HG03442 (cell line): ENCODE data around the gene CD82.
"Not testable (repeated sequence)": the region's sequence is repeated elsewhere in the genome, so short reads cannot be mapped to it uniquely, and the experiment has no call there.

Source experiments
- ATAC-seq: cut with Tn5 transposase; IDR thresholded peaks from one replicate; pipeline ENCODE4 v1.9.1; 2021; ENCODE audit warnings: mild to moderate bottlenecking, moderate library complexity; ENCODE audit not compliant: unreplicated experiment

CD82 gene

GRCh38 chr11:44628730-44629700 lies 63.6 kb downstream of the CD82 start:
- no peak for ATAC-seq

- ATAC-seq = no peak
These were observed 64.4 kb downstream of the CD82 start for GRCh38 chr11:44629732-44630345.

DNA sequence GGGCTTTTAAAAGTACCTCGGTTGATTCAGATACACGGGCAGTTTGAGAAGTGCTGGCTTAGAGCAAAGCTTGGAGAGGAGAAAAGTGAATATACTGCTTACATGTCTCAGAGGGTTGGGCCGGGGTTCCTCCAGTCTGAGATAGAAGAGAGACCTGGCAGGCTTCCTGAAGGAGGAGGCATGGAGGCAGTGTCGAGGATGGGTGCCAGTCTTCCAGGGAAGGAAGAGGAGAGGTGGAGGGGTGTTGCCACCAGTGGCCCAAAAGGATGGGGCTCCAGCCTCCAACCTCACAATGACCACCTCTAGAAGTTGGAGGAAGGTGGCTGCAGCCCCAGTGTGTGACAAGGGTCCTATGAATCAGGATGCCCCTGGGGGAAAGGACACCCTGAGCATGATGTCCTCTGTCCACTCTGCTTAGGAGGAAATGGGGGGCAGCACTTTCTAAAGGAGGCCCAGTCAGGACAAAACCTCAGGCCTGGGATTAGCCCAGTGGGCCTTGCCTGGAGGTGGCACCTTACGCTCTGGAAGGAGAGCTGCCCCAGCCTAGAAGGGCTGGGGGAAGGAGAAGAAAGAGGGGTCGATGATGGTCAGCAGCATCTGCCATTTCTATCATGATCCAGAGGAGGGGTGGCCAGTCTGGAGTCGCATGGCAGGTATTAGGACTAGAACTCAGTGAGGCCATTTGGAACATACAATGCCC lies 65.2 kb downstream of the CD82 start:
- no peak for ATAC-seq

GRCh38 chr11:44631831-44632230 lies 66.4 kb downstream of the CD82 start:
- ATAC-seq = no peak

DNA sequence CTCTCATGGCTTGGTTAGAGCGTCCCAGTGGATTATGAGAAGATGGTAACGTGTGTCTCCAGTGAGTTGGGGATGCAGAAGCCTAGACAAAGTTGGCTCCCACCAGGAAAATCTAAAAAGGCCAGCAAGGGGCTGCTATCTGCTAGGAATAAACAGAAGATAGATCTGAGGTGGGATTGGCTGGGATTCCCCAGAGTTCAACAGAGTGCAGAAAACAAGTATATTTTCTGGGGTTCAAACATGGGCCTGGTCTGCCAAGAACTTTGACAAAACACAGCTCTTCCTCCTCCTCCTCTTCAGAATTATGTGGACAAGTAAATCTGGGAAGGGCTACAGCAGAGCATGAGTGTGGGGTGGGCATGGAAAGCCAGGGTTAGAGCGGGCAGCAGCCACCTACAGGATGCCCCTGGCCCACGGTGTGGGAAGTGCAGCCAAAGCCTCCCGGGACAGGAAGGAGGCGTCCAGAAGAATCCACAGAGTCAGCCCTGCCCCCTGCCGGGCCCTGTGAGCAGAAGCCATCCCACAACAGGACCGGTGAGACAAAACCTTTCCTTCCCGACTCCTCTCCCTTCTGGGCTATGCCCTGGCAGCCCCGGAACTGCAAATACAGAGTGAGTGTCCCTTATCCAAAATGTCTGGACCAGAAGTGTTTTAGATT lies 67.1 kb downstream of the CD82 start:
- no peak for ATAC-seq

DNA sequence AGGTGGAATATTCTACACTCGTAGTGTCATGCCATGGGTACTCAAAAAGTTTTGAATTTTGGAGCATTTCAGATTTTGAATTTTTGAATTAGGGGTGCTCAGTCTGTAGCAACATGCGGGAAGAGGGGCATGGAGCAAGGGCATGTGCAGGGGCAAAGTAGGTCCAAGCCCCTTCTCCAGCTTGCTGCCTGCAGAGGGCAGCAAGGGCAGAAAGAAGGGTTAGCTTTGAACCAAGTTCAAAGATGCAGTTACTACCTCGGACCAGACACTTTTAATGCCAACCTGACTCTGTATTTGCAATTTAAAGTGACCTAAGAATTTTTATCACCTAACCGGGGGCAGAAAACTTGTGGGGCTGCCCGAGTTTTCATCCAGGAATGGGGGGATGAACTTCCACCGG lies 68.2 kb downstream of the CD82 start:
- no peak for ATAC-seq

- no peak for ATAC-seq
These were observed 69.2 kb downstream of the CD82 start for GRCh38 chr11:44634401-44635281.

- no peak for ATAC-seq
These were observed 72.0 kb downstream of the CD82 start for GRCh38 chr11:44637487-44637886.

- no peak for ATAC-seq
These were observed 72.6 kb downstream of the CD82 start for GRCh38 chr11:44638032-44638431.

DNA sequence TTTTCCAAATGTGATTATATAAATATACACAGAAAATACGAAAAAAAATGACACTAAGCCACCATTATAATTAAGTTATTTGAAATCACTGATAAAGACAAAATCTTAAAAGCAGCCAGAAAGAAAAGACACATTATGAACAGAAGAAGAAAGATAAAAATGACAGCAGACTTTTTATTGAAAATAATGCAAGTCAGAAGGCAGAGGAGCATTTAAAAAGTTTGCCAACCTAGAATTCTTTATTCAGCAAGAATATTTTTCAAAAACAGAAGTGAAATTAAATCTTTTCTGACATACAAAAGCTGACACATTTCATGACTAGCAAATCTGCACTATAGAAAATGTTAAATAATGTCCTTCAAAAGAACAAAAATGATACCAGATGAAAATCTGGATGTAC lies 77.8 kb downstream of the CD82 start:
- ATAC-seq = no peak

GRCh38 chr11:44645827-44646226 lies 80.4 kb downstream of the CD82 start:
- no peak for ATAC-seq

DNA sequence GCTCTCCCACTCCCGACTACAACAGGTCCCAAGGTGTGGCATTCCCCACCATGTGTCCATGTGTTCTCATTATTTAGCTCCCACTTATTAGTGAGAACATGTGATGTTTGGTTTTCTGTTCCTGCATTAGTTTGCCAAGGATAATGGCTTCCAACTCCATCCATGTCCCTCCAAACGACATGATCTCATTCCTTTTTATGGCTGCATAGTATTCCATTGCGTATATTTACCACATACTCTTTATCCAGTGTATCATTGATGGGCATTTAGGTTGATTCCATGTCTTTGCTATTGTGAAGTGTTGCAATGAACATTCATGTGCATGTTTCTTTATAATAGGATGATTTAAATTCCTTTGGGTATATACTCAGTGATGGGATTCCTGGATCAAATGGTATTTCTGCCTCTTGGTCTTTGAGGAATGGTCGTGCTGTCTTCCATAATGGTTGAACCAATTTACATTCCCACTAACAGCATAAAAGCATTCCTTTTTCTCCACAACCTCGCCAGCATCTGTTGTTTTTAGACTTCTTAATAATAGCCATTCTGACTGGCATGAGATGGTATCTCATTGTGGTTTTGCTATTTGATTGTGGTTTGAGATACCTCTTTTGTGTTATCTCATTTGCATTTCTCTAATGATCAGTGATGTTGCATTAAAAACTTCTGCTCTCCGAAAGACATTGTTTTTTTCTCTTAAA lies 81.9 kb downstream of the CD82 start:
- ATAC-seq = not testable (repeated sequence)

DNA sequence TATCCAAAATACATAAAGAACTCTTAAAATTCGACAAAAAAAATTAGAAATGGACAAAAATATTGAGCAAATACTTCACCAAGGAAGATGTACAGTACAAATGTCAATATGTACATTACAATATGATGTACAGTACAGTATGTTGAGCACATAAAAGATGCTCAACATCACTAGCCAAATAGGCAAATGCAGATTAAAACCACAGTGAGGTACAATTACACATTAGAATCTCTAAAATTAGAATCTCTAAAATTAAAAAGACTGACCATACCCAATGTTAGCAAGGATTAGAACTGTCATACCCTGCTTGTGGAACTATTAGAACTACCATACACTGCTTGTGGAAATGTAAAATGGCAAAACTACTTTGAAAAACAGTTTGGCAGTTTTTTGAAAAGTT lies 82.6 kb downstream of the CD82 start:
- no peak for ATAC-seq

DNA sequence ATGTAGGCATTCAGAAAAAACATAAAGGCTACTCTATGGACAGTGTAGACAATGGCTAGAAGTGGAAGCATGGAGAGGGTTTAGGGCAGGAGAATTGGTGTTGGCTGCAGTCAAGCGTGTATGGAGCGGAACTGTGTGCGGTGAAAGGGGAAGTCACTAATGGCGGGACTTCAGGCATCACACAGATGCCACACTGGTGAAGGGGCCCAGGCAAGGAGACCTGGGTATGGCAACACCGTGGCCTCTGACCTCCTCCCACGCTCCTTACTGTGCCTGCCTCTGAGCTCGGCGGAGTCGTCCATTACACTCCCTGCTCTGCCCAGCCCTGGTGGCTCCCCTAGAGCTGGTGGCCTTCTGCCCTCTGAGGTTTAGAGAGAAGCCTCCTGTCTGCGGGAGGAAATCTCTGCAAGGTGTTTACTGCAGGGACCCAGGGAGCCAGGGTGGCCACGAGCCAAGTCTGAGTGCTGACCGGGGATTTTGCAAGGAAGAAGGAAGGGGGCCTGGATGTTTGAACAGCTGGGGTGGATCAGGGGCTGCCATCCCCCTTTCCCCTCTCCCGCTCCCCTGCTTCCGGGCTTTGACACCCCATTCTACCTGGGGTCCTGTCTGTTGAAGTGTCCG lies 86.2 kb downstream of the CD82 start:
- no peak for ATAC-seq

- no peak for ATAC-seq
These were observed 87.6 kb downstream of the CD82 start for GRCh38 chr11:44652901-44653644.

GRCh38 chr11:44654057-44654456 lies 88.6 kb downstream of the CD82 start:
- ATAC-seq = no peak

DNA sequence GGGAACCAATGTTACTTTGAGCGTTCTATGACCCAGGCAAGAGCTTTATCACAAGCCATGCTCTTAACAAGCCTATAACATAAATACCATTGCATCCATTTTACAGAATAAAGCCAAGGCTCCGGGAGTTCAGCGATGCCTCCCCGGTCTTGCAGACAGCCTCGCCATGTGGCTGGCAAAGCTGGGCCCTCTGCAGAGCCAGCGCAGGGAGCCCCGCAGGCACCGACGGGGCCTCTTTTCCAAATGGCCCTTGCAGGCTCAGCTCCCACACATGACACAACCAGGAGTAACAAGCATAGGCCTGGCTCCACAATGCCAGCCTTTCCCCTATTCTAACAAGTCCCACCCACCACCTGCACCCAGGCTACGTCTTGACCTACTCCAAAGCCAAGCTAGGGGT lies 89.1 kb downstream of the CD82 start:
- ATAC-seq = no peak

GRCh38 chr11:44657836-44658505 lies 92.5 kb downstream of the CD82 start:
- no peak for ATAC-seq
